SK-N-MC (cell line): ENCODE data around the gene FDX2.

Experiments used
- DNase-seq: peaks from one replicate; pipeline ENCODE4 v3.0.0-alpha.2; 2011; ENCODE audit warnings: low read depth, low spot score
- H3K27ac ChIP-seq: fragments of 200-600 bp; sonication (generic); 2 replicates; pipeline ENCODE4 v1.5.1; 2016; ENCODE audit warnings: mixed run types
- H3K36me3 ChIP-seq: fragments of 200-600 bp; sonication (generic); 2 replicates; pipeline ENCODE4 v1.6.1; 2017; ENCODE audit warnings: antibody characterized with exemption, low read length, mixed read lengths; ENCODE audit not compliant: insufficient read depth
- H3K4me3 ChIP-seq: fragments of 200-600 bp; sonication (generic); 2 replicates; pipeline ENCODE4 v1.5.1; 2016
- H3K9ac ChIP-seq: fragments of 200-600 bp; sonication (generic); 2 replicates; pipeline ENCODE4 v1.8.0; 2017; ENCODE audit warnings: mixed run types, mixed read lengths; ENCODE audit not compliant: insufficient read length
- H3K9me3 ChIP-seq: fragments of 200-600 bp; sonication (generic); 2 replicates; pipeline ENCODE4 v1.6.1; 2017; ENCODE audit warnings: low read depth, mild to moderate bottlenecking, antibody characterized with exemption, low read length, moderate library complexity, mixed read lengths
- EZH2 ChIP-seq: fragments of 200-600 bp; sonication (generic); IDR thresholded peaks from one replicate; pipeline ENCODE4 v1.6.1; 2017; ENCODE audit warnings: antibody characterized with exemption
- FOXP2 ChIP-seq: optimal IDR thresholded peaks from 2 replicates; pipeline ENCODE3; 2011; ENCODE audit warnings: mild to moderate bottlenecking, moderate library complexity; ENCODE audit not compliant: insufficient read depth; ENCODE audit errors: extremely low read length, control extremely low read depth
- POLR2AphosphoS5 ChIP-seq: IDR thresholded peaks from 2 replicates; pipeline ENCODE4 v1.6.1; 2012; ENCODE audit warnings: mild to moderate bottlenecking, low read depth, low read length, borderline replicate concordance

Gene FDX2

GRCh38 chr19:10316229-10317044 lies 622 bp upstream of the FDX2 start:
- no peak for DNase-seq
- peak overlapping the region; percentile 73 for H3K27ac ChIP-seq
- TF ChIP-seq POLR2AphosphoS5 (no peak), FOXP2 (no peak)
- H3K9ac ChIP-seq: peak overlapping the region; percentile 85
- H3K36me3 ChIP-seq: peaks cover 41% of the 10 kb centered on the region
- no peaks in the 10 kb centered on the region for H3K9me3 ChIP-seq
- peak overlapping the region; percentile 91 for H3K4me3 ChIP-seq

- Histone ChIP-seq H3K27ac (no peak within 1 kb of the TSS), H3K9ac (no peak within 1 kb of the TSS), H3K4me3 (no peak within 1 kb of the TSS), H3K36me3 (peaks cover 8% of the 10 kb centered on the region; the same call in 1 of the 2 replicates), H3K9me3 (no peaks in the 10 kb centered on the region)
- no peak for DNase-seq
- TF ChIP-seq EZH2: no peak
- no peak for TF ChIP-seq FOXP2
- no peak for TF ChIP-seq POLR2AphosphoS5
Measured at GRCh38 chr19:10309423-10309822, 6.4 kb downstream of the FDX2 start, which contains the start of gene ZGLP1. TSS of gene ZGLP1 (minus strand) at chr19:10309815.

GRCh38 chr19:10306327-10306726 lies 9.5 kb downstream of the FDX2 start:
- Histone ChIP-seq H3K9ac (no peak overlapping the region), H3K36me3 (no peaks in the 10 kb centered on the region; the same call in 1 of the 2 replicates), H3K4me3 (no peak overlapping the region), H3K27ac (no peak overlapping the region), H3K9me3 (no peaks in the 10 kb centered on the region)
- no peak for TF ChIP-seq EZH2
- no peak for TF ChIP-seq POLR2AphosphoS5
- no peak for TF ChIP-seq FOXP2
- no peak for DNase-seq

GRCh38 chr19:10305139-10305806 lies 10.5 kb downstream of the FDX2 start:
- H3K4me3 ChIP-seq: no peak overlapping the region
- no peak overlapping the region for H3K9ac ChIP-seq
- no peak for TF ChIP-seq EZH2
- TF ChIP-seq POLR2AphosphoS5: no peak
- no peak for TF ChIP-seq FOXP2
- no peaks in the 10 kb centered on the region; the same call in 1 of the 2 replicates for H3K36me3 ChIP-seq
- DNase-seq: no peak
- H3K27ac ChIP-seq: no peak overlapping the region
- no peaks in the 10 kb centered on the region for H3K9me3 ChIP-seq

- H3K27ac ChIP-seq: no peak overlapping the region
Measured at GRCh38 chr19:10299545-10300458, 16.0 kb downstream of the FDX2 start.

DNA sequence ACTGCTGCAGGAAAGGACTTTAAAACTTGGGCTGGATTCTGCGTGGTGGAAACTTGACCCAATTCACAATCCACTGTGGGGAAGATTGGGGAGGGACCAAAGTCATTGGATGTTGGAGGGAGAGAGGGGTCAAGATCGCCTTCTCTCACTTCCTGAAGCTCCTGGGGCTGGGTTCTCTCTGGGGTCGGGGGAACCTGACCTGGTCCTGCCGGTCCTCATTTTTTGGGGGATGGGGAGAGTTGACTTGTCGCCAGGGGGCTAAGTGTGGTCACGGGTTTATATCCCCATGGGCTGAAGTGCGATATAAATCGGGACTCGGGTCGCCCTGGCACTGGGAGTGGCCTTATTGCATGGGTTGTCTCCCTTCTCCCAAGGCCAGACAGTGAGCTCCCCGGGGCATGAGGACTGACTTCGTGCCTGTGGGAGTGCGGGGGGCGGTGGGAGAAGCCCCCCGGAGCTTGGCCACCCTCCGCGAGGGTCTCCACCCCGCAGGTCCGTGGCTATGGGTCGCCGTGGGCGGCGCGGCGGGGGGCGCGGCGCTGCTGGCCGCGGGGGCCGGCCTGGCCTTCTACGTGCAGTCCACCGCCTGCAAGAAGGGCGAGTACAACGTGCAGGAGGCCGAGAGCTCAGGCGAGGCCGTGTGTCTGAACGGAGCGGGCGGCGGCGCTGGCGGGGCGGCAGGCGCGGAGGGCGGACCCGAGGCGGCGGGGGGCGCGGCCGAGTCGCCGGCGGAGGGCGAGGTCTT lies 19.8 kb downstream of the FDX2 start:
- Histone ChIP-seq H3K27ac (no peak overlapping the region), H3K4me3 (no peak overlapping the region), H3K36me3 (peaks cover 8% of the 10 kb centered on the region; the same call in 1 of the 2 replicates), H3K9ac (no peak overlapping the region), H3K9me3 (no peaks in the 10 kb centered on the region)
- TF ChIP-seq EZH2 (no peak), FOXP2 (no peak), POLR2AphosphoS5 (no peak)
- no peak for DNase-seq

More at GRCh38 chr19:10299545-10300458, 16.0 kb downstream of the FDX2 start:
- Histone ChIP-seq H3K36me3 (no peaks in the 10 kb centered on the region), H3K4me3 (no peak overlapping the region), H3K9me3 (no peaks in the 10 kb centered on the region), H3K9ac (no peak overlapping the region)
- TF ChIP-seq EZH2: no peak
- TF ChIP-seq FOXP2: no peak
- no peak for TF ChIP-seq POLR2AphosphoS5
- DNase-seq: no peak

GRCh38 chr19:10295305-10295846 lies 20.4 kb downstream of the FDX2 start:
- Histone ChIP-seq H3K36me3 (peaks cover 8% of the 10 kb centered on the region; the same call in 1 of the 2 replicates), H3K9ac (no peak overlapping the region), H3K27ac (no peak overlapping the region), H3K4me3 (no peak overlapping the region), H3K9me3 (no peaks in the 10 kb centered on the region)
- TF ChIP-seq POLR2AphosphoS5 (no peak), FOXP2 (no peak), EZH2 (no peak)
- no peak for DNase-seq
